ENCODE results near the gene TMEM134.

GRCh38 chr11:67507864-67508485 lies 38.9 kb upstream of the TMEM134 start, which contains the start of gene CDK2AP2:
- no peak for TF ChIP-seq CTCF (conservative IDR thresholded peaks at IDR 0.05; ENCODE audit: low read length)
- no peak for TF ChIP-seq EZH2phosphoT487 (IDR thresholded peaks at IDR 0.05; ENCODE audit: borderline replicate concordance, low read depth, low read length)

Measured in OCI-LY7 (cell line).